Sigmoid colon (tissue), 7 donors: Measurements from ENCODE around the gene TRIM9. TPM values are rescaled to one million over a fixed set of nuclear protein-coding genes. Genes with fewer than 3 reads are reported as not detected.

Experiments used
- DNase-seq: peaks from one replicate; pipeline ENCODE4 v3.0.0-alpha.2; 2019
- H3K27ac ChIP-seq, 4 donors: fragments of 200-600 bp; sonication (generic); one replicate each; pipeline ENCODE4 v1.5.1; 2016 to 2019; ENCODE audit warnings: mild to moderate bottlenecking in 1 of 4
- H3K27me3 ChIP-seq, 3 donors: fragments of 200-600 bp; sonication (generic); one replicate each; pipeline ENCODE4 v1.5.1; 2019; ENCODE audit warnings: mild to moderate bottlenecking in 1 of 3
- H3K36me3 ChIP-seq, 4 donors: fragments of 200-600 bp; sonication (generic); one replicate each; pipeline ENCODE4 v1.5.1; 2016 to 2019
- H3K4me1 ChIP-seq, 4 donors: fragments of 200-600 bp; sonication (generic); one replicate each; pipeline ENCODE4 v1.5.1; 2017 to 2019
- H3K4me3 ChIP-seq, 4 donors: fragments of 200-600 bp; sonication (generic); one replicate each; pipeline ENCODE4 v1.5.1; 2017 to 2019; ENCODE audit warnings: mild to moderate bottlenecking in 2 of 4, moderate library complexity in 1 of 4
- H3K9me3 ChIP-seq, 4 donors: fragments of 200-600 bp in 3 of 4; sonication (generic) in 3 of 4; one replicate each; pipeline versions ENCODE4 v1.5.1 to v1.6.1; 2013 to 2019
- EP300 ChIP-seq, 4 donors: sonication (generic); formaldehyde crosslinking; IDR thresholded peaks; one replicate each; pipeline ENCODE4 v1.6.1; 2017; ENCODE audit warnings: antibody characterized with exemption in 4 of 4
- POLR2A ChIP-seq, 2 donors: fragments of 450-650 bp; IDR thresholded peaks; one replicate each; pipeline ENCODE4 v1.6.1; 2016; ENCODE audit warnings: antibody characterized with exemption in 2 of 2, mild to moderate bottlenecking in 2 of 2, moderate library complexity in 2 of 2
- POLR2AphosphoS5 ChIP-seq, 4 donors: sonication (generic); formaldehyde crosslinking; IDR thresholded peaks; one replicate each; pipeline ENCODE4 v1.6.1; 2017; ENCODE audit warnings: antibody characterized with exemption in 4 of 4
- WGBS, 2 donors: extraction: QIAGEN DNeasy Blood & Tissue Kit; methylation state at CpG; one replicate each; pipeline ENCODE4 v1.1.7; 2013; 5-methylcytosine and 5-hydroxymethylcytosine counted together
- intact Hi-C: fragments of 100-400 bp; cut with DNase I; formaldehyde crosslinking; loops from one replicate; pipeline ENCODE4 v1.15.1; 2023
- polyA plus RNA-seq, 3 donors: library from polyadenylated mRNA; stranded (reverse); fragments of 200-250 nt; gene quantifications; one replicate each; pipeline ENCODE4 v1.2.3, GENCODE V29; 2013
- total RNA-seq, 4 donors: library from RNA; depleted of rRNA; stranded (reverse); fragments of >200 nt; gene quantifications; one replicate each; pipeline ENCODE4 v1.1.0, GENCODE V29; 2016
- TF ChIP-seq, protein P1 (sequence below), 4 experiments: fragments of 450-650 bp in 3 of 4; fragments of 200-600 bp in 1 of 4; IDR thresholded peaks; one replicate each; pipeline ENCODE4 v1.5.1; 2016 to 2019; ENCODE audit warnings: antibody characterized with exemption in 4 of 4, mild to moderate bottlenecking in 3 of 4, moderate library complexity in 2 of 4
- donor health status: healthy with polysubstance abuse.
- donor health status: Bipolar disorder and iron deficiency.
- donor health status: healthy.

TRIM9 gene
- total and polyA plus RNA-seq, 7 donors = 2.4 to 21.0 (median 13.5) TPM

DNA sequence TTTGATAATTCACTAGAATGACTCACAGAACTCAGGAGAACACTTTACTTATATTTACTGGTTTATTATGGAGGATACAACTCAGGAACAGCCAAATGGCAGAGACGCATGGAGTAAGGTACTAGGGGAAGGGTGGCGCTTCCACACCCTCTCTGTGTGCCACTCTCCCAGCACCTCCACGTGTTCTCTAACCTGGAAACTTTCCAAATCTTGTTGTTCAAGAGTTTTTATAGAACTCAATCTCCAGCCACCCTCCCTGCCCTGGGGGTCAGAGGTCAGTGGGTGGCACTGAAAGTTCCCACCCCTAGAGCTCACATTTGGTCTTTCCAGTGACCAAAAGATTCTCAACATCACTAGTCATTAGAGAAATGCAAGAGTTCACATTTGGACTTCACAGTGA is 13.2 kb downstream of the TRIM9 start:
- 35 to 75% methylated on average over 3 of the region's 3 CpGs for WGBS, 2 donors
- DNase-seq = no peak
- H3K9me3 ChIP-seq = no peaks in the 10 kb centered on the region
- H3K27me3 ChIP-seq = no peaks in the 10 kb centered on the region
- H3K4me3 ChIP-seq = no peak overlapping the region
- intact Hi-C loops = no loop called here
- H3K27ac ChIP-seq = no peak overlapping the region
- peaks cover 0 to 24% (median 17%) of the 10 kb centered on the region in 4 donors for H3K4me1 ChIP-seq
- TF ChIP-seq, protein P1, sequence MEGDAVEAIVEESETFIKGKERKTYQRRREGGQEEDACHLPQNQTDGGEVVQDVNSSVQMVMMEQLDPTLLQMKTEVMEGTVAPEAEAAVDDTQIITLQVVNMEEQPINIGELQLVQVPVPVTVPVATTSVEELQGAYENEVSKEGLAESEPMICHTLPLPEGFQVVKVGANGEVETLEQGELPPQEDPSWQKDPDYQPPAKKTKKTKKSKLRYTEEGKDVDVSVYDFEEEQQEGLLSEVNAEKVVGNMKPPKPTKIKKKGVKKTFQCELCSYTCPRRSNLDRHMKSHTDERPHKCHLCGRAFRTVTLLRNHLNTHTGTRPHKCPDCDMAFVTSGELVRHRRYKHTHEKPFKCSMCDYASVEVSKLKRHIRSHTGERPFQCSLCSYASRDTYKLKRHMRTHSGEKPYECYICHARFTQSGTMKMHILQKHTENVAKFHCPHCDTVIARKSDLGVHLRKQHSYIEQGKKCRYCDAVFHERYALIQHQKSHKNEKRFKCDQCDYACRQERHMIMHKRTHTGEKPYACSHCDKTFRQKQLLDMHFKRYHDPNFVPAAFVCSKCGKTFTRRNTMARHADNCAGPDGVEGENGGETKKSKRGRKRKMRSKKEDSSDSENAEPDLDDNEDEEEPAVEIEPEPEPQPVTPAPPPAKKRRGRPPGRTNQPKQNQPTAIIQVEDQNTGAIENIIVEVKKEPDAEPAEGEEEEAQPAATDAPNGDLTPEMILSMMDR (IDR thresholded peaks at IDR 0.05) = no peak
- TF ChIP-seq POLR2AphosphoS5 (IDR thresholded peaks at IDR 0.05) (no peak), POLR2A (IDR thresholded peaks at IDR 0.05) (no peak), EP300 (IDR thresholded peaks at IDR 0.05) (no peak)
- H3K36me3 ChIP-seq = no peaks in the 10 kb centered on the region

DNA sequence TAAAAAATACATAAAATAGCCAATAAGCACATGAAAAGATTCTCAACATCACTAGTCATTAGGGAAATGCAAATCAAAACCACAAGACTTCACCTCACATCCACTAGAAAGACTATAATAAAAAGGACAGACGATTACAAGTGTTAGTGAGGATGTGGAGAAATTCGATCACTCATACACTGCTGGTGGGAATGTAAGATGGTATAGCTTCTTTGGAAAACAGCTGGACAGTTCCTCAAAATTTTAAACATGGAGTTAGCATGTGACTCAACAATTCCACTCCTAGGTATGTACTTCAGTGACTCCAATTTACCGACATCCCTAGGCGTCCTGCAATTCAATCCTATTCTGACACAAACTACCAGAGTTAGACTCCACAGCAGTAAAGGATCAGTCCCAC is 13.7 kb downstream of the TRIM9 start:
- TF ChIP-seq POLR2A (IDR thresholded peaks at IDR 0.05) = no peak
- TF ChIP-seq, protein P1 (IDR thresholded peaks at IDR 0.05) = no peak
- TF ChIP-seq EP300 (IDR thresholded peaks at IDR 0.05) = no peak
- no peak for TF ChIP-seq POLR2AphosphoS5 (IDR thresholded peaks at IDR 0.05)
- H3K27ac ChIP-seq = no peak overlapping the region

DNA sequence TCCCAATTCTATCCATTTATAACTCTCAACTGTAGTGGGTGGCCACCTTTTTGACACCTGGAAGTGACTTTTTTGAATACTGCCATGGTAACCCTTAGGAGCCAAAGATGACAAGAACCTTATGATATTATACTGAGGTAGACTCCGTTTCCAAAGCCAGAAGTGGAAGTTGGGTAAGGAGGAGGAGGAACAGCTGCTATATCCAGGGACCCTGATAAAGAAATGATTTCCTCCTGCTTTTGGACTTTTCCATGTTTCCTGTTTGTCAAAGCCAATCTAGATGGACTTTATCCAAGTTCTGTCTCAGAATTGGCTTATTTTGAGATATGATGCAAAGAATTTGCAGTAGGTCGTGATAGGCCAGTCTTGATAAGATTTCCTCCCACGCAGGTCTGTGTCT is 14.3 kb downstream of the TRIM9 start:
- no peak for DNase-seq
- no peak for TF ChIP-seq POLR2AphosphoS5 (IDR thresholded peaks at IDR 0.05)
- TF ChIP-seq, protein P1 (IDR thresholded peaks at IDR 0.05) = no peak
- no peak for TF ChIP-seq EP300 (IDR thresholded peaks at IDR 0.05)
- Histone ChIP-seq H3K27ac (no peak overlapping the region), H3K9me3 (no peaks in the 10 kb centered on the region), H3K36me3 (no peaks in the 10 kb centered on the region), H3K4me3 (no peak overlapping the region), H3K4me1 (peaks cover 0 to 24% (median 13%) of the 10 kb centered on the region in 4 donors), H3K27me3 (no peaks in the 10 kb centered on the region)
- WGBS, 2 donors = 51 to 68% methylated on average over 3 of the region's 3 CpGs
- intact Hi-C loops = no loop called here

More for the DNA sequence above, 13.7 kb downstream of the TRIM9 start:
- no peak overlapping the region for H3K4me3 ChIP-seq
- intact Hi-C loops = no loop called here
- H3K9me3 ChIP-seq = no peaks in the 10 kb centered on the region
- WGBS, 2 donors = 83 to 94% methylated on average over 4 of the region's 4 CpGs
- H3K4me1 ChIP-seq = peaks cover 0 to 24% (median 16%) of the 10 kb centered on the region in 4 donors
- DNase-seq = no peak
- no peaks in the 10 kb centered on the region for H3K36me3 ChIP-seq
- no peaks in the 10 kb centered on the region for H3K27me3 ChIP-seq

DNA sequence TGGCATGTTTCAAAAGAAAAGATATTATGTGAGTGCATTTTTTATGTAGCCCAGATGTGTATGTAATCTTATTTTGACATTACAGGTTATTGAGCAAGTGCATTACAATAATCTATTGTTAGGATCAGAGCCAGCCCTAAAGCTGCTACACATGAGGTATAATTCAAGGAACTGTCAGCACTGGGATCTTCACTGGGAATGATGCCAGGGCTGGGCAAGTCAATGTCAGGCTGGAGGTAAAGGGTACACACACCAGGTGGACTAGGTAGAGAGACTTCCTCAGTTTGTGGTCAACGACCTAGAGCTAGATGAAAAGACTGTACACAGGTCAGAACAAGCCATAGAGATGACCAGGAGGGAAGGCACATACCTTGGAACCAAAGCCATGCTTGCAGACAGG is 15.4 kb downstream of the TRIM9 start:
- peaks cover 0 to 25% (median 17%) of the 10 kb centered on the region in 4 donors for H3K4me1 ChIP-seq
- TF ChIP-seq, protein P1 (IDR thresholded peaks at IDR 0.05) = no peak
- TF ChIP-seq POLR2AphosphoS5 (IDR thresholded peaks at IDR 0.05) = no peak
- no peak for TF ChIP-seq POLR2A (IDR thresholded peaks at IDR 0.05)
- TF ChIP-seq EP300 (IDR thresholded peaks at IDR 0.05) = no peak
- 7 to 44% methylated on average over 1 of the region's 1 CpG for WGBS, 2 donors
- H3K9me3 ChIP-seq = no peaks in the 10 kb centered on the region
- no peak overlapping the region for H3K4me3 ChIP-seq
- no peaks in the 10 kb centered on the region for H3K36me3 ChIP-seq
- intact Hi-C loops = no loop called here
- H3K27me3 ChIP-seq = no peaks in the 10 kb centered on the region
- DNase-seq = no peak
- no peak overlapping the region for H3K27ac ChIP-seq

DNA sequence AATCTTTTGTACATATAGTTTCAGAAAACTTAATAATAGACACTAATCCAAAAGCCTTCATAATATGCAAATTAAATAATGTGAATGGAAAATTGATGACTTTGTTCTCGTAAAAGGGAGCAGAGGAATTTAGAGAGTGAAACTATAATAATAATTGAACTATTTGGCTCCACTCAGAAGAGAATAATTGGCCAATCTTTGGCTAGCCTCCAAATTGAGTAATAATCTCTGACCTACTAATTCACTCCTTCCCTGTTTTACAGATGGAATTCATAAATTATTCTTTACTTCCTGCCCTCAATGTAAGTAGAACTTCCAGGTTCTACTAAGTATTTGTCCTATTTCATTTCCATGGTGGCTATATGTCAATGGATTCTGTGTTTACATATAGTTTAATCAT is 15.8 kb downstream of the TRIM9 start:
- no peaks in the 10 kb centered on the region for H3K36me3 ChIP-seq
- H3K27ac ChIP-seq = no peak overlapping the region
- no peaks in the 10 kb centered on the region for H3K27me3 ChIP-seq
- TF ChIP-seq EP300 (IDR thresholded peaks at IDR 0.05) (no peak), POLR2AphosphoS5 (IDR thresholded peaks at IDR 0.05) (peak in 1 of 4 donors; percentile 29)
- TF ChIP-seq, protein P1 (IDR thresholded peaks at IDR 0.05) = no peak
- WGBS, 2 donors = 43 to 67% methylated on average over 1 of the region's 1 CpG
- intact Hi-C loops = no loop called here
- peaks cover 0 to 25% (median 18%) of the 10 kb centered on the region in 4 donors for H3K4me1 ChIP-seq
- H3K4me3 ChIP-seq = no peak overlapping the region
- no peaks in the 10 kb centered on the region for H3K9me3 ChIP-seq
- DNase-seq = no peak
